GM12878 (cell line): ENCODE measurements around the gene CLDN16. TPM values are rescaled to one million over a fixed set of nuclear protein-coding genes. Genes with fewer than 3 reads are reported as not detected.

Source experiments
- ATAC-seq: fragments of 200-7000 bp; cut with Tn5 transposase; 3 replicates; pipeline ENCODE4 v1.9.1; 2020; ENCODE audit warnings: mild to moderate bottlenecking, moderate library complexity
- BruUV-seq: library from RNA; stranded (reverse); fragments of 400-500 nt; replicated peaks from 2 replicates; lab custom pipeline; 2021; lab: Mats Ljungman, UMichigan
- CTCF ChIA-PET: fragments of 300-600 bp; sonication (Branson Sonifier 250); formaldehyde crosslinking; extraction: SDS; loops from one replicate; lab custom pipeline; 2021; ENCODE audit warnings: inconsistent platforms; lab: Yijun Ruan, JAX
- POLR2A ChIA-PET: fragments of 350-600 bp; formaldehyde crosslinking; extraction: SDS; loops from one replicate; lab custom pipeline; 2021; ENCODE audit warnings: inconsistent platforms; lab: Charles Lee
- RAD21 ChIA-PET: fragments of 300-600 bp; sonication (Branson Sonifier 250); formaldehyde crosslinking; loops from one replicate; lab custom pipeline; 2023; ENCODE audit warnings: antibody characterized with exemption; ENCODE audit not compliant: unreplicated experiment; lab: Charles Lee
- SMC1A ChIA-PET: fragments of 300-600 bp; sonication (Branson Sonifier 250); formaldehyde crosslinking; loops from one replicate; lab custom pipeline; 2023; ENCODE audit not compliant: unreplicated experiment, uncharacterized antibody; lab: Charles Lee
- DNase-seq: peaks from one replicate; pipeline ENCODE4 v3.0.0-alpha.2; 2011; ENCODE audit warnings: low read depth, low spot score
- FAIRE-seq: peaks from 3 replicates; lab custom pipeline; 2011; peaks lifted over from hg19 to GRCh38; lab: Jason Lieb, UNC
- H2AFZ ChIP-seq: 2 replicates; pipeline ENCODE4 v1.6.0; 2011; ENCODE audit warnings: low read depth, low read length, control low read depth; ENCODE audit not compliant: control insufficient read depth
- H3K27ac ChIP-seq: 2 replicates; pipeline ENCODE4 v1.5.1; 2011; ENCODE audit warnings: control low read depth; ENCODE audit not compliant: control insufficient read depth, insufficient read depth
- H3K27me3 ChIP-seq, 2 experiments: replicated peaks in 1 of 2; 2 replicates each; pipeline versions ENCODE4 v1.6.0 to v1.6.1; 2011; ENCODE audit warnings: low read length in 1 of 2; ENCODE audit not compliant: control insufficient read depth in 2 of 2, insufficient read depth in 2 of 2
- H3K36me3 ChIP-seq, 2 experiments: 2 replicates each; pipeline ENCODE4 v1.5.1; 2011; ENCODE audit warnings: low read length in 1 of 2; ENCODE audit not compliant: control insufficient read depth in 2 of 2, insufficient read depth in 2 of 2
- H3K4me1 ChIP-seq: 2 replicates; pipeline ENCODE4 v1.6.1; 2011; ENCODE audit warnings: mild to moderate bottlenecking, low read length, moderate library complexity, mixed read lengths; ENCODE audit not compliant: control insufficient read depth, insufficient read depth
- H3K4me2 ChIP-seq: 2 replicates; pipeline ENCODE4 v1.6.0; 2011; ENCODE audit warnings: control low read depth; ENCODE audit not compliant: control insufficient read depth, insufficient read depth
- H3K4me3 ChIP-seq: fragments of 200-600 bp; sonication (generic); 2 replicates; pipeline ENCODE4 v1.5.1; 2016
- H3K79me2 ChIP-seq: 2 replicates; pipeline ENCODE4 v1.6.0; 2011; ENCODE audit warnings: low read length; ENCODE audit not compliant: control insufficient read depth, insufficient read depth
- H3K9ac ChIP-seq: 2 replicates; pipeline ENCODE4 v1.8.0; 2011; ENCODE audit warnings: low read length, control low read depth, mixed read lengths; ENCODE audit not compliant: control insufficient read depth, insufficient read depth
- H3K9me3 ChIP-seq: replicated peaks from 3 replicates; pipeline ENCODE4 v1.5.1; 2011; ENCODE audit warnings: mild to moderate bottlenecking, low read length; ENCODE audit not compliant: control insufficient read depth, insufficient read depth
- H4K20me1 ChIP-seq: 2 replicates; pipeline ENCODE4 v1.6.0; 2011; ENCODE audit not compliant: control insufficient read depth, insufficient read depth
- FOXM1 ChIP-seq: IDR thresholded peaks from 2 replicates; pipeline ENCODE4 v1.6.1; 2012; ENCODE audit warnings: low read depth, mild to moderate bottlenecking, inconsistent platforms, low read length, moderate library complexity
- GATAD2B ChIP-seq: fragments of 450-650 bp; conservative IDR thresholded peaks from 2 replicates; pipeline ENCODE4 v1.6.1; 2017; ENCODE audit warnings: low read depth, mild to moderate bottlenecking, moderate library complexity
- IKZF2 ChIP-seq, 2 experiments: fragments of 450-650 bp; IDR thresholded peaks; 2 replicates each; pipeline ENCODE4 v1.6.1; 2017; ENCODE audit warnings: mild to moderate bottlenecking in 2 of 2, moderate library complexity in 2 of 2
- KAT2A ChIP-seq: conservative IDR thresholded peaks from 2 replicates; pipeline ENCODE4 v1.6.1; 2011; ENCODE audit warnings: low read depth, low read length; ENCODE audit not compliant: control insufficient read depth
- PAX5 ChIP-seq: IDR thresholded peaks from 2 replicates; pipeline ENCODE4 v1.6.1; 2011; ENCODE audit warnings: low read depth, low read length, borderline replicate concordance
- RUNX3 ChIP-seq: IDR thresholded peaks from 2 replicates; pipeline ENCODE4 v1.6.1; 2012; ENCODE audit warnings: low read length, inconsistent platforms
- SMARCA5 ChIP-seq: fragments of 450-650 bp; IDR thresholded peaks from 2 replicates; pipeline ENCODE4 v1.6.1; 2017; ENCODE audit warnings: mild to moderate bottlenecking
- TCF3 ChIP-seq: IDR thresholded peaks from 2 replicates; pipeline ENCODE4 v1.6.1; 2012; ENCODE audit warnings: low read depth, mild to moderate bottlenecking, low read length, borderline replicate concordance; ENCODE audit not compliant: insufficient read depth
- ZNF217 ChIP-seq: fragments of 450-650 bp; IDR thresholded peaks from 2 replicates; pipeline ENCODE4 v1.6.1; 2017; ENCODE audit warnings: antibody characterized with exemption, mild to moderate bottlenecking
- WGBS: methylation state at CpG from one replicate; pipeline ENCODE4 v1.1.6; 2016; ENCODE audit warnings: low lambda C conversion rate; ENCODE audit not compliant: insufficient replicate concordance, insufficient coverage; ENCODE audit errors: missing lambda C conversion rate; 5-methylcytosine and 5-hydroxymethylcytosine counted together
- in situ Hi-C: fragments of 300-500 bp; cut with MboI; formaldehyde crosslinking; loops from 9 replicates; pipeline ENCODE4 v1.14.3; 2018; ENCODE audit warnings: mixed read lengths
- intact Hi-C: fragments of 100-400 bp; cut with micrococcal nuclease; formaldehyde crosslinking; loops from one replicate; pipeline ENCODE4 v1.14.2; 2022; ENCODE audit not compliant: unreplicated experiment
- polyA plus RNA-seq, 11 experiments: library from polyadenylated mRNA; depleted of rRNA in 4 of 11; unstranded in 6 of 11; stranded (reverse) in 5 of 11; fragments of >200 nt; fragmentation: Nextera tagmentation in 4 of 11; fragmentation: Illumina TruSeq in 1 of 11; extraction: Ambion mirVana in 4 of 11; extraction: Trizol in 1 of 11; gene quantifications; 1 replicate in 1 of 11; 2 replicates in 10 of 11; pipeline versions ENCODE4 v1.2.1 to v1.2.3, GENCODE V29; 2011 to 2016; ENCODE audit warnings: inconsistent platforms in 2 of 11, missing spikeins in 2 of 11, low read depth in 1 of 11
- total RNA-seq, 4 experiments: library from RNA; depleted of rRNA in 3 of 4; stranded (reverse); fragments of >200 nt in 3 of 4; fragmentation: Illumina TruSeq in 1 of 4; extraction: Trizol in 1 of 4; gene quantifications; 2 replicates each; pipeline versions ENCODE4 v1.2.1 to v1.2.3, GENCODE V29; 2013 to 2021
- TF ChIP-seq, protein P1 (sequence below), 3 experiments: IDR thresholded peaks in 2 of 3; conservative IDR thresholded peaks in 1 of 3; 2 replicates each; pipeline ENCODE4 v1.5.1; 2011; ENCODE audit warnings: low read depth in 3 of 3, low read length in 3 of 3, mild to moderate bottlenecking in 3 of 3, control low read depth in 2 of 3, moderate library complexity in 2 of 3, inconsistent platforms in 1 of 3, mixed read lengths in 1 of 3; ENCODE audit not compliant: control insufficient read depth in 2 of 3, insufficient read depth in 1 of 3; ENCODE audit errors: extremely low read depth in 1 of 3
- TF ChIP-seq, protein P2 (sequence below): fragments of 450-650 bp; formaldehyde crosslinking; IDR thresholded peaks from 2 replicates; pipeline ENCODE4 v1.5.0; 2022; ENCODE audit warnings: mild to moderate bottlenecking, missing genetic modification characterization

Gene CLDN16
- total and polyA plus RNA-seq, 10 of the 15 experiments (the other 5 are each of a cell fraction or from before 2014, with no cell fraction given): 3.2 to 26.6 (median 4.0) TPM

DNA sequence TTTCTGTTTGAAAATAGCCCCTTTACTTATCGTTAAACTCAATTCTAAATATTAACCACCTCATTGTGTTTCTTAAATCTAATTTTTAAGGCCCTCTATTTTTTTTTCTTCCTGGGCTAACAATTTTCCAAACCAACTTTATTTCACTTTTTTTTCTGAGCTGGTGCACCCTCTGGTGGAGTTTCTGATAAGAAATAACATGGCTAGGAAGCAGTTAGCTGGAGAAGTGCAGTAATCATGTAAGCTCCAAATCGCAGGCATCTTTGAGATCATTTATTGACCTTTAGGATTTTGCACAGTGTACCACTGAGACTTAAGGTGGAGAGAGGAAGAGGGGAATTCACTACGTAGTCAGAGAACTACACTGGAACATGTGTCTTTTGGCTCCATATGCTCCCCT lies 55.3 kb downstream of the CLDN16 start:
- no peak for DNase-seq
- no peaks in the 10 kb centered on the region for H3K9me3 ChIP-seq
- no peaks in the 10 kb centered on the region for H3K4me1 ChIP-seq
- H4K20me1 ChIP-seq: no peaks in the 10 kb centered on the region
- no peak overlapping the region for H3K4me2 ChIP-seq
- BruUV-seq: no TSS peak
- ChIA-PET POLR2A (interaction anchor here (0.7 kb wide), 1 partner anchor 461 kb away, joined by 4 read pairs; no protein-coding TSS in a partner anchor), RAD21 (interaction anchor here (0.7 to 2.4 kb wide), 7 partner anchors 18 to 482 kb away, joined by 3 to 12 read pairs (median 8); no protein-coding TSS in a partner anchor), CTCF (interaction anchor here (0.6 to 7.2 kb wide), 16 partner anchors 18 to 1097 kb away, joined by 3 to 38 read pairs (median 3); no protein-coding TSS in a partner anchor), SMC1A (interaction anchor here (0.6 to 3.6 kb wide), 19 partner anchors 11 to 993 kb away, joined by 3 to 28 read pairs (median 4); no protein-coding TSS in a partner anchor)
- no peak overlapping the region for H3K27ac ChIP-seq
- in situ Hi-C loops (no loop called here), intact Hi-C loops (loop anchor here (5.0 kb wide), 1 partner anchor 476 kb away; no protein-coding TSS in a partner anchor)
- no peaks in the 10 kb centered on the region for H3K79me2 ChIP-seq
- WGBS: 70% methylated on average over 3 of the region's 3 CpGs
- no peak overlapping the region for H2AFZ ChIP-seq
- no peak for ATAC-seq
- H3K27me3 ChIP-seq: no peaks in the 10 kb centered on the region
- H3K4me3 ChIP-seq: no peak overlapping the region
- FAIRE-seq: no peak
- no peaks in the 10 kb centered on the region for H3K36me3 ChIP-seq
- H3K9ac ChIP-seq: no peak overlapping the region
- TF ChIP-seq, protein P1, sequence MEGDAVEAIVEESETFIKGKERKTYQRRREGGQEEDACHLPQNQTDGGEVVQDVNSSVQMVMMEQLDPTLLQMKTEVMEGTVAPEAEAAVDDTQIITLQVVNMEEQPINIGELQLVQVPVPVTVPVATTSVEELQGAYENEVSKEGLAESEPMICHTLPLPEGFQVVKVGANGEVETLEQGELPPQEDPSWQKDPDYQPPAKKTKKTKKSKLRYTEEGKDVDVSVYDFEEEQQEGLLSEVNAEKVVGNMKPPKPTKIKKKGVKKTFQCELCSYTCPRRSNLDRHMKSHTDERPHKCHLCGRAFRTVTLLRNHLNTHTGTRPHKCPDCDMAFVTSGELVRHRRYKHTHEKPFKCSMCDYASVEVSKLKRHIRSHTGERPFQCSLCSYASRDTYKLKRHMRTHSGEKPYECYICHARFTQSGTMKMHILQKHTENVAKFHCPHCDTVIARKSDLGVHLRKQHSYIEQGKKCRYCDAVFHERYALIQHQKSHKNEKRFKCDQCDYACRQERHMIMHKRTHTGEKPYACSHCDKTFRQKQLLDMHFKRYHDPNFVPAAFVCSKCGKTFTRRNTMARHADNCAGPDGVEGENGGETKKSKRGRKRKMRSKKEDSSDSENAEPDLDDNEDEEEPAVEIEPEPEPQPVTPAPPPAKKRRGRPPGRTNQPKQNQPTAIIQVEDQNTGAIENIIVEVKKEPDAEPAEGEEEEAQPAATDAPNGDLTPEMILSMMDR (IDR thresholded peaks at IDR 0.05 in 2 of 3, conservative IDR thresholded peaks at IDR 0.05 in 1 of 3; ENCODE audit: control insufficient read depth in 2 of 3, extremely low read depth in 1 of 3, insufficient read depth in 1 of 3, low read depth in 3 of 3, low read length in 3 of 3): peak in 1 of 3 experiments; percentile 6; a peak in 1 of 6 replicates
- no peak for TF ChIP-seq TCF3

DNA sequence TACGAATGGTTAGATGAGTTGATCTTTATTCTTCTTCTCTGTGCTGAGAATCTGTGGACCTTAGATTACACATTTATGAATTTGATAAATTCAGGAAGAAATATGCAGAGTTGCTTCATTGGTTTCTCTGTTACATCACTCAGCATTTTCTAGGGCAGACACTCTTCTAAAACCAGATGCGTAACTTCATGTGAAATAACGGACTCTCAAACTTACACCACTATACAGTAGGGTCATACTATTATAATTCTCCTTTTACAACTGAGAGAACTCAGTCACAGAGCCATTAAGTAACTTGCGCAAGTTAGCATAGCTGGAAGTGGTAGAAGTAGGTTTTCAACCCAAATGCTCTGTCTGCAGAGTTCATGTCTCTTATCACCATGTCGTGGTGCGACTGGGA lies 56.0 kb downstream of the CLDN16 start:
- no peaks in the 10 kb centered on the region for H3K79me2 ChIP-seq
- no peaks in the 10 kb centered on the region for H4K20me1 ChIP-seq
- H3K36me3 ChIP-seq: no peaks in the 10 kb centered on the region
- in situ Hi-C loops (no loop called here), intact Hi-C loops (loop anchor here (5.0 kb wide), 1 partner anchor 477 kb away; no protein-coding TSS in a partner anchor)
- H2AFZ ChIP-seq: no peak overlapping the region
- no peaks in the 10 kb centered on the region for H3K27me3 ChIP-seq
- H3K4me1 ChIP-seq: no peaks in the 10 kb centered on the region
- no peak overlapping the region for H3K4me2 ChIP-seq
- no peak for ATAC-seq
- no peaks in the 10 kb centered on the region for H3K9me3 ChIP-seq
- no TSS peak for BruUV-seq
- WGBS: 73% methylated on average over 6 of the region's 6 CpGs
- no peak overlapping the region for H3K9ac ChIP-seq
- FAIRE-seq: no peak
- ChIA-PET POLR2A (no interaction called here), CTCF (interaction anchor here (1.6 to 7.2 kb wide), 4 partner anchors 19 to 482 kb away, joined by 6 to 38 read pairs (median 30); no protein-coding TSS in a partner anchor), RAD21 (interaction anchor here (1.5 to 2.4 kb wide), 2 partner anchors 220 to 483 kb away, joined by 8 to 12 read pairs; no protein-coding TSS in a partner anchor), SMC1A (interaction anchor here (1.0 to 3.6 kb wide), 6 partner anchors 12 to 483 kb away, joined by 3 to 28 read pairs (median 8); no protein-coding TSS in a partner anchor)
- no peak for DNase-seq
- no peak overlapping the region for H3K27ac ChIP-seq
- no peak overlapping the region for H3K4me3 ChIP-seq
- TF ChIP-seq ZNF217: no peak
- TF ChIP-seq SMARCA5: no peak
- no peak for TF ChIP-seq IKZF2 (IDR thresholded peaks at IDR 0.05)
- no peak for TF ChIP-seq PAX5
- no peak for TF ChIP-seq KAT2A
- TF ChIP-seq FOXM1: no peak
- TF ChIP-seq, protein P2, sequence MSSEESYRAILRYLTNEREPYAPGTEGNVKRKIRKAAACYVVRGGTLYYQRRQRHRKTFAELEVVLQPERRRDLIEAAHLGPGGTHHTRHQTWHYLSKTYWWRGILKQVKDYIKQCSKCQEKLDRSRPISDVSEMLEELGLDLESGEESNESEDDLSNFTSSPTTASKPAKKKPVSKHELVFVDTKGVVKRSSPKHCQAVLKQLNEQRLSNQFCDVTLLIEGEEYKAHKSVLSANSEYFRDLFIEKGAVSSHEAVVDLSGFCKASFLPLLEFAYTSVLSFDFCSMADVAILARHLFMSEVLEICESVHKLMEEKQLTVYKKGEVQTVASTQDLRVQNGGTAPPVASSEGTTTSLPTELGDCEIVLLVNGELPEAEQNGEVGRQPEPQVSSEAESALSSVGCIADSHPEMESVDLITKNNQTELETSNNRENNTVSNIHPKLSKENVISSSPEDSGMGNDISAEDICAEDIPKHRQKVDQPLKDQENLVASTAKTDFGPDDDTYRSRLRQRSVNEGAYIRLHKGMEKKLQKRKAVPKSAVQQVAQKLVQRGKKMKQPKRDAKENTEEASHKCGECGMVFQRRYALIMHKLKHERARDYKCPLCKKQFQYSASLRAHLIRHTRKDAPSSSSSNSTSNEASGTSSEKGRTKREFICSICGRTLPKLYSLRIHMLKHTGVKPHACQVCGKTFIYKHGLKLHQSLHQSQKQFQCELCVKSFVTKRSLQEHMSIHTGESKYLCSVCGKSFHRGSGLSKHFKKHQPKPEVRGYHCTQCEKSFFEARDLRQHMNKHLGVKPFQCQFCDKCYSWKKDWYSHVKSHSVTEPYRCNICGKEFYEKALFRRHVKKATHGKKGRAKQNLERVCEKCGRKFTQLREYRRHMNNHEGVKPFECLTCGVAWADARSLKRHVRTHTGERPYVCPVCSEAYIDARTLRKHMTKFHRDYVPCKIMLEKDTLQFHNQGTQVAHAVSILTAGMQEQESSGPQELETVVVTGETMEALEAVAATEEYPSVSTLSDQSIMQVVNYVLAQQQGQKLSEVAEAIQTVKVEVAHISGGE (CRISPR knock-in tag): no peak
- TF ChIP-seq GATAD2B: no peak
- TF ChIP-seq RUNX3: no peak
